MM.1S (cell line): ENCODE results near the gene KAT6B.

Experiments
- DNase-seq: peaks from one replicate; pipeline ENCODE4 v3.0.0-alpha.2; 2015
- H2AFZ ChIP-seq: fragments of 300-600 bp; sonication (generic); 2 replicates; pipeline ENCODE4 v1.6.0; 2016; ENCODE audit warnings: antibody characterized with exemption, low read length
- H3F3A ChIP-seq: fragments of 300-600 bp; sonication (generic); 2 replicates; pipeline ENCODE4 v1.6.1; 2016; ENCODE audit warnings: mild to moderate bottlenecking, antibody characterized with exemption, low read length, moderate library complexity, mixed read lengths; ENCODE audit not compliant: insufficient read depth
- H3K27ac ChIP-seq: fragments of 300-600 bp; sonication (generic); 2 replicates; pipeline ENCODE4 v1.5.1; 2016; ENCODE audit warnings: mild to moderate bottlenecking, low read length
- H3K27me3 ChIP-seq: fragments of 300-600 bp; sonication (generic); replicated peaks from 2 replicates; pipeline ENCODE4 v1.6.0; 2016; ENCODE audit warnings: low read length; ENCODE audit not compliant: insufficient read depth
- H3K36me3 ChIP-seq: fragments of 300-600 bp; sonication (generic); replicated peaks from 2 replicates; pipeline ENCODE4 v1.6.1; 2016; ENCODE audit warnings: mild to moderate bottlenecking, low read length, mixed read lengths; ENCODE audit not compliant: insufficient read depth
- H3K4me1 ChIP-seq: fragments of 300-600 bp; sonication (generic); 2 replicates; pipeline ENCODE4 v1.6.1; 2016; ENCODE audit warnings: low read length, mixed read lengths
- H3K4me2 ChIP-seq: fragments of 300-600 bp; sonication (generic); 2 replicates; pipeline ENCODE4 v1.6.0; 2016; ENCODE audit warnings: low read depth, low read length
- H3K4me3 ChIP-seq: fragments of 300-600 bp; sonication (generic); 2 replicates; pipeline ENCODE4 v1.5.1; 2016; ENCODE audit warnings: low read length, mixed read lengths
- H3K79me2 ChIP-seq: fragments of 300-600 bp; sonication (generic); 2 replicates; pipeline ENCODE4 v1.6.1; 2016; ENCODE audit warnings: mixed run types, low read length, mixed read lengths
- H3K9ac ChIP-seq: fragments of 300-600 bp; sonication (generic); 2 replicates; pipeline ENCODE4 v1.6.1; 2016; ENCODE audit warnings: low read length, mixed read lengths
- H3K9me2 ChIP-seq: fragments of 300-600 bp; sonication (generic); replicated peaks from 2 replicates; pipeline ENCODE4 v1.6.1; 2016; ENCODE audit warnings: mild to moderate bottlenecking, low read length, mixed read lengths; ENCODE audit not compliant: insufficient read depth
- H3K9me3 ChIP-seq: fragments of 300-600 bp; sonication (generic); replicated peaks from 2 replicates; pipeline ENCODE4 v1.6.1; 2016; ENCODE audit warnings: mild to moderate bottlenecking, low read length, mixed read lengths; ENCODE audit not compliant: insufficient read depth
- H4K20me1 ChIP-seq: fragments of 300-600 bp; sonication (generic); 2 replicates; pipeline ENCODE4 v1.6.1; 2016; ENCODE audit warnings: mild to moderate bottlenecking, low read length, moderate library complexity, mixed read lengths; ENCODE audit not compliant: insufficient read depth
- CTCF ChIP-seq: fragments of 300-600 bp; sonication (generic); IDR thresholded peaks from 2 replicates; pipeline ENCODE4 v1.5.1; 2016; ENCODE audit warnings: antibody characterized with exemption, low read length, mixed read lengths
- EZH2 ChIP-seq: fragments of 300-600 bp; sonication (generic); optimal IDR thresholded peaks from 2 replicates; pipeline ENCODE3; 2017; ENCODE audit warnings: low read depth, mild to moderate bottlenecking, antibody characterized with exemption, low read length, mixed read lengths
- EZH2phosphoT487 ChIP-seq: fragments of 300-600 bp; sonication (generic); IDR thresholded peaks from 2 replicates; pipeline ENCODE4 v1.6.1; 2018; ENCODE audit warnings: antibody characterized with exemption, low read length

KAT6B gene

GRCh38 chr10:75021379-75022249 is 195.2 kb downstream of the KAT6B start:
- H3K9ac ChIP-seq = peak overlapping the region; percentile 3; the same call in 1 of the 2 replicates
- peak overlapping the region; percentile 67 for H3K4me2 ChIP-seq
- H3K27me3 ChIP-seq = no peaks in the 10 kb centered on the region
- peak overlapping the region; percentile 21; the same call in 1 of the 2 replicates for H3K27ac ChIP-seq
- no peaks in the 10 kb centered on the region for H3K79me2 ChIP-seq
- TF ChIP-seq EZH2 = no peak
- TF ChIP-seq EZH2phosphoT487 = no peak
- TF ChIP-seq CTCF = no peak
- peak overlapping the region; percentile 18; the same call in 1 of the 2 replicates for H2AFZ ChIP-seq
- no peaks in the 10 kb centered on the region; the same call in 1 of the 2 replicates for H3F3A ChIP-seq
- no peaks in the 10 kb centered on the region for H3K9me2 ChIP-seq
- H4K20me1 ChIP-seq = no peaks in the 10 kb centered on the region
- H3K4me1 ChIP-seq = peaks cover 22% of the 10 kb centered on the region
- peak; percentile 32 for DNase-seq
- peaks cover 9% of the 10 kb centered on the region; the same call in 1 of the 2 replicates for H3K36me3 ChIP-seq
- peak overlapping the region; percentile 34; the same call in 1 of the 2 replicates for H3K4me3 ChIP-seq
- H3K9me3 ChIP-seq = no peaks in the 10 kb centered on the region

- Histone ChIP-seq H3K27me3 (no peaks in the 10 kb centered on the region), H3K36me3 (peaks cover 9% of the 10 kb centered on the region; the same call in 1 of the 2 replicates), H3K4me3 (no peak overlapping the region), H3K9me2 (no peaks in the 10 kb centered on the region), H3K9me3 (no peaks in the 10 kb centered on the region), H3K27ac (no peak overlapping the region), H3K4me2 (no peak overlapping the region), H3F3A (no peaks in the 10 kb centered on the region; the same call in 1 of the 2 replicates), H3K79me2 (no peaks in the 10 kb centered on the region), H3K4me1 (peaks cover 20% of the 10 kb centered on the region), H2AFZ (no peak overlapping the region), H3K9ac (no peak overlapping the region), H4K20me1 (no peaks in the 10 kb centered on the region)
- no peak for TF ChIP-seq EZH2phosphoT487
- no peak for TF ChIP-seq EZH2
- TF ChIP-seq CTCF = no peak
- no peak for DNase-seq
Observed at GRCh38 chr10:75023074-75023473, 196.7 kb downstream of the KAT6B start.

GRCh38 chr10:75024971-75025523 is 198.6 kb downstream of the KAT6B start:
- Histone ChIP-seq H4K20me1 (no peaks in the 10 kb centered on the region), H2AFZ (no peak overlapping the region), H3K36me3 (peaks cover 9% of the 10 kb centered on the region), H3K27me3 (no peaks in the 10 kb centered on the region), H3K4me2 (no peak overlapping the region), H3F3A (no peaks in the 10 kb centered on the region; the same call in 1 of the 2 replicates), H3K27ac (no peak overlapping the region), H3K4me3 (no peak overlapping the region), H3K9ac (no peak overlapping the region), H3K79me2 (no peaks in the 10 kb centered on the region), H3K4me1 (peaks cover 7% of the 10 kb centered on the region), H3K9me2 (no peaks in the 10 kb centered on the region), H3K9me3 (no peaks in the 10 kb centered on the region)
- no peak for DNase-seq
- TF ChIP-seq EZH2phosphoT487 (no peak), EZH2 (no peak), CTCF (no peak)
